ENCODE measurements around the gene EDDM3A.
"Not testable (repeated sequence)": the region's sequence is repeated elsewhere in the genome, so short reads cannot be mapped to it uniquely, and the experiment has no call there.

The EDDM3A gene

GRCh38 chr14:20733684-20734429 is 11.8 kb upstream of the EDDM3A start:
- DNase-seq, result no peak

GRCh38 chr14:20734430-20734806 is 11.3 kb upstream of the EDDM3A start:
- DNase-seq, result no peak

GRCh38 chr14:20738292-20738691 is 7.4 kb upstream of the EDDM3A start:
- not testable (repeated sequence) for DNase-seq

GRCh38 chr14:20742132-20742531 is 3.6 kb upstream of the EDDM3A start:
- no peak for DNase-seq

- no peak for DNase-seq
Observed at GRCh38 chr14:20743556-20743955, 2.1 kb upstream of the EDDM3A start.

GRCh38 chr14:20746566-20746965 is 879 bp downstream of the EDDM3A start:
- no peak for DNase-seq

- DNase-seq, result no peak
Observed at GRCh38 chr14:20748439-20748838, 2.8 kb downstream of the EDDM3A start.

- no peak for DNase-seq
Observed at GRCh38 chr14:20750194-20750593, 4.5 kb downstream of the EDDM3A start.

- no peak for DNase-seq
Observed at GRCh38 chr14:20751963-20752562, 6.4 kb downstream of the EDDM3A start.

- DNase-seq, result no peak
Observed at GRCh38 chr14:20754308-20754707, 8.6 kb downstream of the EDDM3A start.

GRCh38 chr14:20755037-20755436 is 9.3 kb downstream of the EDDM3A start:
- DNase-seq, result no peak

- DNase-seq, result no peak
Observed at GRCh38 chr14:20757965-20758364, 12.3 kb downstream of the EDDM3A start.

GRCh38 chr14:20759465-20759864 is 13.8 kb downstream of the EDDM3A start:
- not testable (repeated sequence) for DNase-seq

- DNase-seq, result no peak
Observed at GRCh38 chr14:20760950-20761349, 15.3 kb downstream of the EDDM3A start.

GRCh38 chr14:20768593-20768892 is 22.9 kb downstream of the EDDM3A start:
- no peak for DNase-seq

- no peak for DNase-seq
Observed at GRCh38 chr14:20769421-20769820, 23.7 kb downstream of the EDDM3A start.

GRCh38 chr14:20772650-20773049 is 27.0 kb downstream of the EDDM3A start:
- DNase-seq, result no peak

GRCh38 chr14:20774258-20774824 is 28.7 kb downstream of the EDDM3A start:
- DNase-seq, result no peak

GRCh38 chr14:20775043-20775442 is 29.4 kb downstream of the EDDM3A start:
- no peak for DNase-seq

GRCh38 chr14:20775901-20776300 is 30.2 kb downstream of the EDDM3A start:
- no peak for DNase-seq

GRCh38 chr14:20781803-20782202 is 36.1 kb downstream of the EDDM3A start:
- no peak for DNase-seq

- no peak for DNase-seq
Observed at GRCh38 chr14:20782280-20782890, 36.7 kb downstream of the EDDM3A start.

- DNase-seq, result no peak
Observed at GRCh38 chr14:20787025-20787424, 41.3 kb downstream of the EDDM3A start.

GRCh38 chr14:20789230-20789813 is 43.6 kb downstream of the EDDM3A start:
- DNase-seq, result no peak
